Measurements from ENCODE around the gene PLD5.

Gene PLD5

GRCh38 chr1:242187816-242188215 lies 336.7 kb downstream of the PLD5 start:
- Histone ChIP-seq H3F3A (ENCODE audit: control insufficient read depth, insufficient read depth) (no peaks in the 10 kb centered on the region), H3K27ac (ENCODE audit: low read depth, low read length) (no peak overlapping the region), H3K9me2 (replicated peaks; ENCODE audit: control insufficient read depth, low read length) (no peaks in the 10 kb centered on the region), H3K36me3 (ENCODE audit: control insufficient read depth, low read length) (no peaks in the 10 kb centered on the region), H3K9me3 (ENCODE audit: control insufficient read depth, insufficient read depth, low read length) (no peaks in the 10 kb centered on the region), H3K27me3 (ENCODE audit: control insufficient read depth, low read length) (no peaks in the 10 kb centered on the region), H4K20me1 (ENCODE audit: control insufficient read depth, insufficient read depth, low read depth, low read length) (no peaks in the 10 kb centered on the region), H3K4me1 (ENCODE audit: control insufficient read depth, low read length) (no peaks in the 10 kb centered on the region), H3K4me2 (ENCODE audit: low read length) (no peak overlapping the region), H3K4me3 (ENCODE audit: low read length) (no peak overlapping the region), H3K79me2 (ENCODE audit: control insufficient read depth, low read length) (no peaks in the 10 kb centered on the region)
- no peak for TF ChIP-seq EZH2phosphoT487 (IDR thresholded peaks at IDR 0.05; ENCODE audit: borderline replicate concordance, low read length)
- TF ChIP-seq CTCF (IDR thresholded peaks at IDR 0.05; ENCODE audit: low read depth, low read length, poor library complexity, severe bottlenecking), result no peak

- Histone ChIP-seq H3K9me2 (replicated peaks; ENCODE audit: control insufficient read depth, low read length) (no peaks in the 10 kb centered on the region), H3K36me3 (ENCODE audit: control insufficient read depth, low read length) (no peaks in the 10 kb centered on the region), H3K79me2 (ENCODE audit: control insufficient read depth, low read length) (no peaks in the 10 kb centered on the region), H3K4me3 (ENCODE audit: low read length) (no peak overlapping the region), H4K20me1 (ENCODE audit: control insufficient read depth, insufficient read depth, low read depth, low read length) (no peaks in the 10 kb centered on the region), H3K27me3 (ENCODE audit: control insufficient read depth, low read length) (no peaks in the 10 kb centered on the region), H3K4me2 (ENCODE audit: low read length) (no peak overlapping the region), H3K27ac (ENCODE audit: low read depth, low read length) (no peak overlapping the region), H3K4me1 (ENCODE audit: control insufficient read depth, low read length) (no peaks in the 10 kb centered on the region), H3F3A (ENCODE audit: control insufficient read depth, insufficient read depth) (no peaks in the 10 kb centered on the region), H3K9me3 (ENCODE audit: control insufficient read depth, insufficient read depth, low read length) (no peaks in the 10 kb centered on the region)
- TF ChIP-seq CTCF (IDR thresholded peaks at IDR 0.05; ENCODE audit: low read depth, low read length, poor library complexity, severe bottlenecking), result no peak
- TF ChIP-seq EZH2phosphoT487 (IDR thresholded peaks at IDR 0.05; ENCODE audit: borderline replicate concordance, low read length), result no peak
Measured at GRCh38 chr1:242187171-242187570, 337.3 kb downstream of the PLD5 start.

- H3F3A ChIP-seq (ENCODE audit: control insufficient read depth, insufficient read depth), result no peaks in the 10 kb centered on the region
- H3K27me3 ChIP-seq (ENCODE audit: control insufficient read depth, low read length), result no peaks in the 10 kb centered on the region
- no peak overlapping the region for H3K4me2 ChIP-seq (ENCODE audit: low read length)
Measured at GRCh38 chr1:242185731-242186130, 338.8 kb downstream of the PLD5 start.

More at GRCh38 chr1:242185731-242186130, 338.8 kb downstream of the PLD5 start:
- Histone ChIP-seq H3K4me3 (ENCODE audit: low read length) (no peak overlapping the region), H4K20me1 (ENCODE audit: control insufficient read depth, insufficient read depth, low read depth, low read length) (no peaks in the 10 kb centered on the region), H3K4me1 (ENCODE audit: control insufficient read depth, low read length) (no peaks in the 10 kb centered on the region), H3K9me3 (ENCODE audit: control insufficient read depth, insufficient read depth, low read length) (no peaks in the 10 kb centered on the region), H3K36me3 (ENCODE audit: control insufficient read depth, low read length) (no peaks in the 10 kb centered on the region), H3K9me2 (replicated peaks; ENCODE audit: control insufficient read depth, low read length) (no peaks in the 10 kb centered on the region), H3K79me2 (ENCODE audit: control insufficient read depth, low read length) (no peaks in the 10 kb centered on the region), H3K27ac (ENCODE audit: low read depth, low read length) (no peak overlapping the region)
- TF ChIP-seq EZH2phosphoT487 (IDR thresholded peaks at IDR 0.05; ENCODE audit: borderline replicate concordance, low read length), result no peak
- no peak for TF ChIP-seq CTCF (IDR thresholded peaks at IDR 0.05; ENCODE audit: low read depth, low read length, poor library complexity, severe bottlenecking)

All from DOHH2 (cell line).